ENCODE data around the gene C1R.
"Not testable (repeated sequence)": the region's sequence is repeated elsewhere in the genome, so short reads cannot be mapped to it uniquely, and the experiment has no call there.

Gene C1R

DNA sequence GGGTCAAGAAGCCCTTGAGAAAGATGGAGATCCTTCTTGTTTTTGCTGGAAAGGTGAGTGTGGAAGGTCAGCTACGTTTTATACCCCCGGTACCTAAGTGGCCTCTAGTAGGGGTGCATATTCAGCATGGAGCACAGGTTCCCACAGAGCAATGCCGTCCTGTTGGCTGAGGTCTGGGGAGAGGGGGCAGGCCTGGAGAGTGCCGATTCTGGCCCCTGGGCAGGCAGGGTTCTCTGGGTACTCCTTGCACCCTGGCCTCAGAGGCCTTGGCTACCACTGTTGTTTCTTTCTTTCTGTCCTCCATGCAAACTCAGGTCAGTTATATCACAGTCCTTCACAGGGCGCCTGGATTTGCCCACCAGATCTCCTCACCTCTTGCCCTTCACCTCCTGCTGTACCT is 27.9 kb upstream of the C1R start:
- no peak for DNase-seq (ENCODE audit: low read depth in 3 of 3)

DNA sequence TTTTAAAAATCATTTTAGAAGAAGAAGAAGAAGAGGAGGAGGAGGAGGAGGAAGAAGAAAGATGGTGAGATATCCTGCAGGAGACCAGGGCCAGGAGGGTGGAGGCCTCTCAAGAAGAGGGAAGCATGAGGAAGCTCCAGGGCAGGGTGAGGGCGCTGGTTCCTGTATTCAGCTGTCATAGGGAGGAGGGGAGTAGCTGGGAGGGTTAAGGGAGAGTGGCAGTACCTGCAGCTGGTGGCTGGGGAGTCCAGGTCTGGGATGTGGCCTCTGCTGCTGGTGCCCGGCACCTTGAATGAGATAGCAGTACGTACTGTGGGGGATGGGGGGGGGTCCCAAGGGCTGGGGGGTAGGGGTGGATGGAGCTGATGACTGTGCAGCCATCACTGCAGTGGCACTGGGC is 26.6 kb upstream of the C1R start:
- no peak for DNase-seq (ENCODE audit: low read depth in 3 of 3)

DNA sequence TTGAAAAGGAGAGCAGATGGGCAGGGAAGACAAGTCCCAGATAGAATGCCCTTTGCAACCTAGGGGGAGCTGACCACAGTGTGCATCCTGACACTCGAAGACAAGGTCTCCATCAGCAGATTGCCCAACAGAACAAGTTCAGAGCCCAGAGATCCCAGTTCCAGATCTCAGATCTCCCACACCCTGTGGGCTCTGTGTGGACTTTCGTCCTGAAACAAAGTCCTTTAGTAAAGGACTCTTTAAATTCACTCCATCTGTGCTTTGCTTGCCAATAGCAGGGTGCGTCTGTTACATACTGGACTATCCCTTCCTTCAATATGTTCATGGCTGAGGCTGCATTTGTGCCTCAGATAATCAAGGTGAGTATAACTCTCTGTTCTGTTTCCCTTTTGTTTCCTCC is 25.4 kb upstream of the C1R start:
- no peak for DNase-seq (ENCODE audit: low read depth in 3 of 3)

DNA sequence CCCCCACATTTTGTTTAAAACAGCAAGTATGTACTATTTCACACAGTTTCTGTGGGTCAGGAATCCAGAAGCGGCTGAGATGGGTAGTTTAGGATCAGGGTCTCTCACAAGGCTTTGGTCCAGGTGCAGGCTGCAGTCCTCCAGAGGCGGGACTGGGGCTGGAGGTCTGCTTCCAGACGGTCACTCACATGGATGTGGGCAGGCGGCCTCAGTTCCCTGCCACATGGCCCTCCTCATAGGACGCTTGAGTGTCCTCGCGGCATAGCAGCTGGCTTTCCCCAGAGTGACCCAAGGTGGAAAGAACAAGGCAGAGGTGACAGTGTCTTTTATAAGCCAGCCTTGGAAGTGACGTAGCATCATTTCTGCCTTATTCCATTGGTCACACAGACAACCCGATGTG is 24.7 kb upstream of the C1R start:
- no peak for DNase-seq (ENCODE audit: low read depth in 3 of 3)

DNA sequence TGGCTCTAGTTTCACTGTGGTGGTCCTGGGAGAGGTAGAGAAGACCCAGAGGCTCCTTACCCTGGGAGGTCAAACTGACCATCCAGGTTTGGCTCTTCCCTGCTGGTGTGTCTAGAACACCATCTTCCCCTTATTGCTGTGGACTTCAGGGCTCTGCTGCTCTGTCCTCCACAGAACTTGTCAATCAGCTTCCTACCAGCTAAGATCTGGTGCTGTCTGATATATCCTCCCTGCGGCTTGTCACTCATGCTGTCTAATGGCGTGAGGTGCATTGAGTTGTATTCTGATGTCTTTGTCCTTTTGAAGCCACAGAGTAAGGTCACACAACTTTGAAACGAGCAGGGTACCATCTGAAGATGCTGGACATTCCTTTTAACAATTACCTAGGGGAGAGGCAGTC is 24.0 kb upstream of the C1R start:
- DNase-seq (ENCODE audit: low read depth in 3 of 3): no peak

DNA sequence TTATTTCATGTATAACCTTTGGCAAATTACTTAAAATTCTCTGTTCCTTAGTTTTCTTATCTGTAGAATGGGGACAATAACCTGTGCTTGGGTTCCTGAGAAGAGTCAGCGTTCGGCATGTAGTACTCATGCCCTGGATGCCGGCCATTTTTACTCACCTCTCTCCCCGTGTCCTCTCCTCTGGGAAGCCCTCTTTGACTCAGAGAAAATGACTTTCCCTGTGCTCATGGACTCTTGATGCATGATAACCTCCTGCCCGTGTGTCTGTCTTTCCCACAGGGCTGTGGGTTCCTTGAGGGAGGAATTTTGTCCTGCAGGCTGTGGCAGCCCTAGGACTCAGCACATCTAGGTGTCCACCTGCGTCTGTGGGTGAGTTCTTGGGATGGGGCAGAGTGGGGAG is 22.6 kb upstream of the C1R start:
- no peak for DNase-seq (ENCODE audit: low read depth in 3 of 3)

DNA sequence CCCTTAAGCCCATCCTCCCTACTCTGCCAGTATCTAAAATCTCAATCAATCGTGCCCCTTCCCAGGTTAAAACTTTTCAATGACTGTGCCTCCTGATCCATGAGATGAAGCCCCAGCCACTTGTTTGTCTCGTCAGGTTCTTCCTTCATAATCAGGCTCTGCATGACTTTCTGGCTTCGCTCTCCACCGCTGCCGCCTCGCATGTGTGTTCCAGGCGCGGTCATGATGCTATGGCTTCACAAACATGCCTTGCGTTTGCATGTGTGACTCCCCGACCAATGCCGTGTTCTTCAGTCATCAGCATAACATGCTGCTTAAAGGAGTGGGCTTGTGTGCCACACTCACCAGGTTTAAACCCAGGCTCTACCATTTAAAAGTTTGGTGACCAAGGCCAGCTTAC is 21.8 kb upstream of the C1R start:
- no peak for DNase-seq (ENCODE audit: low read depth in 3 of 3)

DNA sequence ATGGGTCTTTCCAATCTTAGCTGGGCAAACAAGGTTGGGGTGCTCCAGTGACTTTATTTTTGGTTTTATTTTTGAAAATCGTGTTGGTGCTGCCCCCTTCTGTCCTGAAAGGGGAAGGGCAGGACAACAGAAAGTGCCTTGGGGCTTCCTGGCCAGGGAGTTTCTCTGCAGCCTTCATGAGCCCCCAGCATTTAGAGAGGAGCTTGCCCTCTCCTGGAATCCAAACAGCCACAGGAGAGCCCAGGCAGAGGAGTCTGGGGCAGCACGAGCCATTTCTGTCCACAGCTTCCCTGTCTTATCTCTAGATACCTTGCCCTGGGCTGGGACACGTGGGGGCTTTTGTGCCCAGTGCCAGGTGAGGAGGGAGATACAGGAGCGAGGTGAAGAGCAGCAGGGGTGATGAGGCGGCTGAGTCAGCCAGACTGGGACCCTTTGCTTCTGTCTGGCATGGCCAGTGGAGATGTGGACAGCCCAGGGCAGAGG is 21.2 kb upstream of the C1R start:
- peak in 2 of 3 experiments; percentile 11 to 14 for DNase-seq (ENCODE audit: low read depth in 3 of 3)

DNA sequence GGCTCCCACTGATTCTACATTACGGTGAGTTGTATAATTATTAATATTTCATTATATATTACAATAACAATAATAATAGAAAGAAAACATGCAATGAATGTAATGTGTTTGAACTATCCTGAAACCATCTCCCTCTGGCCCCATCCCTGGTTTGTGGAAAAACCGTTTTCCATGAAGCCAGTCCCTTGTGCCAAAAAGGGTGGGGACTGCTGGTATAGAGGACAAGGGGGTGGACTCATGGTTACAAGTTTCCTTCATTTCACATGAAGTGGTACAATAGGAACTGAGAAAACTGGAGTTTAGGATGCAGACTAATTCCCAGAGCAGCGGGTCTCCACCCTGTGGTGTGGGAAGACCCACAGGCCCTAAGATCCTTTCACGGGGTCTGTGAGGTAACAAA is 19.8 kb upstream of the C1R start:
- DNase-seq (ENCODE audit: low read depth in 3 of 3): no peak

DNA sequence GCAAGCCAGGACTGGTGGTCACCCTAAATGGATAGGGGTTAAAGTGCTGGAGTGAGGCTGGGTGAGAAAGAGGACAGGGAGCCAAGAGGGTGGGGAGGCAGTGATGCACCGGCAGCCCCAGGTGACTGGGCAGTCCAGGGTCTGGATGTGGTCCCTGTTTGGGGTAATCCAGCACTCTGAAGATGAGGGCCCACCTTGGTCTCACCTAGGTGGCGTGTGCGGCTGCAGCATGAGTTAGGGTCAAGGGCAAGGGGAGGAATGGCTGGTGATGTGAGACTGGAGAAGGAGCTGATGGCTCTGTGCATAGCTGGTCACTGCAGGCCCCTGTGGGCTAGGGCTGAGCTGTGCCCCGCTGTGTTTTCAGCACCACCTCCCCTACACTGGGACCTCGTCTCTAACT is 18.4 kb upstream of the C1R start:
- DNase-seq (ENCODE audit: low read depth in 3 of 3): no peak

DNA sequence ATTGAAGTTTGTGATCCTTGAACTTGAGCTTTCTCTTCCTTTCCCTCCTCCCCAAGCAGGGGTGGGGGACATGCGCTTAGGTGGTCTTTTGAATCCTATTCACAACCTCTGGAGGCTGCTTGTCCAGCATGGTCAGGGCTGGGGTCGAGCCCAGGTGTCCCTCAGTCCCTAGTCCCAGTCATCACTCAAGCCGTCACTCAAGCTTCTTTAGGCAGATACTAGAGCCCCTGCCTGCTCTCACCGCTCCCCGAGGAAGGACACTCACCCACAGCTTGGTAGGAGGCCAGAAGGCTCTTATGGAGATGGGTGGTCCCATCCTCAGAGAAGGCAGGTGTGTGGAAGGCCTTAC is 17.3 kb upstream of the C1R start:
- DNase-seq (ENCODE audit: low read depth in 3 of 3): no peak

DNA sequence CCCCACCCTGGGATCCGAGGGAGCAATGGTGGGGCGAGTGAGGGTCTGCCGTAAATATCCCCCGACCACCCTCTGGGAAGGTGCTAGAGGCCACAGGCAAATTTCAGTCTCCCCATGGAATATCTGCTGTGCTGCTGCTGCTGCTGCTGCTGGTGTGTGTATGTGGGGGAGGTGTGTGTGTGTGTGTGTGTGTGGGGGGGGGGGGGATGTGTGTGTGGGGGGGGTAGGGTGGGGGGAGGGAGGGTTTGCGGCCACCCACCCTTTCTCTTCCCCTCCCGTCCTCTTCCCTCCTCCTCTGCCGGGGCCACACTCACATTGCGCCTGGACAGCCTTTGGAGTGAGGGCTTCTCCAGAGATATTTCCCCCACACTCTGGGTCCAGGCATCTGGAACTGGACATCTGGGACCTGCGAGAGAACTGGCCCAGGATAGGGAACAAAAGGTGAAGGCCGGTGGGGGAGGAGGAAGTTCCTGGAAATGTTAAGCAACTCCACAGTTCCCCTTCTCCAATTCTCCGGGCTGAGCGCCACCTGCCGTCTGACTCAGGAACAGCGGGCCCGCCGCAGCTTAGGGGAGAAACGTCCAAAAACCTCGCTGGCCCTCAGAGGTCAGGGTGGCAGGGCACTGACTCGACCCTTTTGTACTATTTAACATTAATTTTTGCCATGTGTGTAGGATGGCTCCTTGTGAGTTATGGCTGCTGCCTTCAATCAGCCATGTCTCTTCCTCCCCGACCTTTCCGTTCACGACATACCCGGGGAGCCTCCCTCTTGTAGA is 16.7 kb upstream of the C1R start, which contains the start of gene C1RL:
TSS of gene C1RL (minus strand) at position 419 of the 776 bp plus-strand sequence. CDS start at position 385, 34 bp downstream.
- peak; percentile 65 to 84 (median 76) for DNase-seq (ENCODE audit: low read depth in 3 of 3)

DNA sequence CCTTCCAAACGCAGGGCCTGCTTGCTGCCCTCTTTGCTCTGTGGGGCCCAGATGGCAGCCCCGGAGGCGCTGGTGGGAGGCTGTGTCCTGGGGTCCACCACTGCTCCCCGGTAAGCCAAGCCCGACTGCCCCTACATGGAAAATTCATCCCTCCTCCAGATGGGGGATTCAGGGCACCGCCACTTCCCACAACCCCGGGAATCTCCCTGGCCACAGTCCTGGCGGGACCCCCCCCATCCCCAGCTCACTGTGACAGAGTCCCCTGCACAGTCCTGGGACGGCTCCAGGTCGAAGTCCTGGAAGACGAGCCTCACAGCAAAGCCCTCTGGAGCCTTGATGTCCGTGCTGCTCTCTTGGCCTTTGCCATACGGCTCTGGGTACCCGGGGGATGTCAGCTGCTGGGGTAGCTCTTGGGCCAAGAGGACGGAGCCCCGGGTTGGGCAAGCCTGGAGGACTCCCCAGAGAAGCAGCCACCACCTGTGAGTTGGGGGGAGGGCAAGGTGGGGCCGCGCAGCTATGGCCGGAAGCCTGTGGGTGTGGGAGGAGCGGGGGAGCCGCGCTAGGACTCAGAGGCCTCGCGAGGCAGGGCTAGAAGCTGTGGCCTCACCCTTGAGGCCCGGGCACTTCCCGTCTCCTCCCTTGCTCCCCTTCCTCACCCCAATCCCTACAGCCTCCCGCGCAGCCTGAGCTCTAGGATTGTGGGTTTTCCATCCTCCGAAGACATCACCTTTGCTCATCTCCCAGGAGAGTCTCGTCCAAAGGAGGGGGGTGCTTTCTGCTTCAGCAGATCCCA is 16.0 kb upstream of the C1R start:
- peak in 2 of 3 experiments; percentile 46 to 80 for DNase-seq (ENCODE audit: low read depth in 3 of 3)

DNA sequence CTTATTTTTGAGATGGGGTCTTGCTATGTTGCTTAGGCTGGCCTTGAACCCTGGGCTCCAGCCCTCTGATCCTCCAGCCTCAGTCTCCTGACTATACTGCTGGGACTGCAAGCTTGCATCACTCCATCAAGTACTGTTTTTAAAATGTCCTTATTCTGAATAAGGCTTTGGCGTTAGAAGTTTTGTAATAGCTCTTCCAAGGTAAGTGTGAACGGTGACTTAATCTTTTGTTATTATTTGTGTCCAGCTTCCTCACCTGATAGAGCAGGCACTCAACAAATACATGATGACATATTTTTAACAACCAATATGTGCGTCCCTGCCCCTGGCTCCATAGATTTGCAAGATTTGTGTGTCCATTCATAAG is 15.4 kb upstream of the C1R start:
- no peak for DNase-seq (ENCODE audit: low read depth in 3 of 3)

DNA sequence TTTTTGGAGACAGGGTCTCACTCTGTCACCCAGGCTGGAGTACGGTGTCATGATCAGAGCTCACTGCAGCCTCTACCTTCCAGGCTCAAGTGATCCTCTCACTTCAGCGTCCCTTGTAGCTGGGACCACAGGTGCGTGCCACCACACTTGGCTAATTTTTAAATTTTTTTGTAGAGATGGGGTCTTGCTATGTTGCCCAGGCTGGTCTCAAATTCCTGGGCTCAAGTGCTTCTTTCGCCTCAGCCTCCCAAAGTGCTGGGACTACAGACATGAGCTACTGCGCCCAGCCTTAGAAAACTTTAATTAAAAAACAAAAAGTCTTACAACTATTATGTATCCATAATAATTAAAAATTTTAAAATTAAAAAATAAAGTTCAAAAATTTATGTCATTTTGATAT is 14.9 kb upstream of the C1R start:
- DNase-seq (ENCODE audit: low read depth in 3 of 3): not testable (repeated sequence)

DNA sequence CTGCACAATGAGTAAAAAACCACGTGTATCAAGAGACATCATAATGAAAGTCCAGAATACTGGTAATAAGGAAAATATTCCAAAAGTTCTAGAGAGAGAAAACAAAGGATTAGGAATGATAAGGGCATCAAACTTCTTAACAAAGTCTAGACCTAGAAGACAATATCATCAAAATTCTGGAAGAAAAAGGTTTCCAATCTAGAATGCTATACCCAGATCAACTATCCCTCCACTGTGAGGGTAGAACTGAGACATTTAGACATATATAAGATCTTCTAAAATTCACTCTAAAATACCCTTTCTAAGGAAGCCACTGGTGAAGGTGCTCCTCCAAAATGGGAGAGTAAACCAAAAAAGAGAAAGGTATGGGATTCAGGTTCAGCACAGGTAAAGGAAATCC is 13.8 kb upstream of the C1R start:
- DNase-seq (ENCODE audit: low read depth in 3 of 3): no peak

DNA sequence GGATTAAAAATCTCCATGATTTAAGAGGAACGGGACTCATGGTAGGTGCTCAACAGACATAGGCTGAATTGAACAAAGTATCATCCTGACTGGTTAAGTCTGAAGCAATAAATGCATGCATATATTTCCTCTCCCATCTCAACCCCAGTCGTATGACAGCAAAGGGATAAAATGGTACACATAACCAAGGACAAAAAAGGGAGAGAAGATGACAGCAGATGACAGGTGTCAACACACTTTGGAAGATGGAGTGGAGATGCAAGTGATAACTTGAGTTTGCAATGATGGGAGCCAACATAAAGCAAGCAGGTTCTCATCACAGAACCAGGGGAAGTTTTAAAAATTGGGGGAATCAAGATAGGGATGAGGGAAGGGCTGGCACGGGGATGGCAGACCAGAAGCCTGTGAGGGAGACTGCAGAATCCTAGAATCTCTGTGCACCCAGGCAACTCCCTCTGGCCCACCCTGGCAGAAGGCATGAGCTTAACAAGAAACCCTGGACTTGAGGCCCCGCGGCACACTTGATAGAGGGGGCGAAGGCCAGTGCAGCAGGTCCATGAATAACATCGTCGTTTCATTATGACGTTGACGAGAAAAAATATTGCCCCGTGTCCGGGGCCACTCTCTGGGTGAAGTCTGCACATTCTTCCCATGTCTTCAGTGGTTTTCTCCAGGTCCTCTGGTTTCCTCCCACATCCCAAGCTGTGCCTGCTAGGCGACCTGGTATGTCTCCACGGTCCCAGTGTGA is 11.8 kb upstream of the C1R start:
- no peak for DNase-seq (ENCODE audit: low read depth in 3 of 3)

DNA sequence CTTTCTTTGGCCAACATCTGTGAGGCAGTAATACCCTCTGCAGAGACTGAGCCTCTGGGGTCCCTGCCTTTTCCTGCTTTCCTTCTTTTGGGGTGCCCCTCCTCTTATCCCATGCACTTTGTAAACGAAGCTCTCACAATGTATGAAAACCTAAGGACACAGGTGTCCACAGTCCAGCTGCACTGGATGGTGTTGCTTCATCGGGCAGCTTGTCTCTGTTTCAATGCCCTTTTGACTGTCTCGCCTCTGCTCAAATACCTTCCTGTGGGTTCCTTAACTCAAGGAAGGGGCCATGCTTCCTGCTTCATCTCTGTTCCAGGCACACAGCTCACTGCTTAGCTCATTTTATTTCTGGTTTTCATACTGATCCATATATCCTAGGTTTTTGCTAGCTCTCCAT is 10.3 kb upstream of the C1R start:
- DNase-seq (ENCODE audit: low read depth in 3 of 3): no peak

DNA sequence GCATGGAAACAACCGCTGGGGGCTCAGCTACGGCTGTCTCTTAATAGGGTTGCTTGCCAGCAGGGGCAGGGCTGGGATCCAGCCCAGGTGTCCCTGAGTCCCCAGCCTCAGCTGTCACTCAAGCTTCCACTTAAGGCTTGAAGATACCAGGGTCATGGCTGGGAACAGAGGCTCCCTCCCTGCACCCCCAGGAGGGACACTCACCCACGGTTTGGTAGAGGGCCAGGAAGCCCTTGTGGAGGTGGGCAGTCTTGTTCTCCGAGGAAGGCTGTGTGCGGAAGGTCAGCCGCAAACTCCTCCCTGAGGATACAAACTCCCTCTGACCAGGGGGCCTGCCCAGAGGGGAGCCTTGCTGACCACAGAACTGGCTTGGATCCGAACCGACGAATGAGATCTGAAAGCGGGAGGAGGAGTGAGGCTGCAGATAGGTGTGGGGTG is 9.5 kb upstream of the C1R start:
- no peak for DNase-seq (ENCODE audit: low read depth in 3 of 3)

DNA sequence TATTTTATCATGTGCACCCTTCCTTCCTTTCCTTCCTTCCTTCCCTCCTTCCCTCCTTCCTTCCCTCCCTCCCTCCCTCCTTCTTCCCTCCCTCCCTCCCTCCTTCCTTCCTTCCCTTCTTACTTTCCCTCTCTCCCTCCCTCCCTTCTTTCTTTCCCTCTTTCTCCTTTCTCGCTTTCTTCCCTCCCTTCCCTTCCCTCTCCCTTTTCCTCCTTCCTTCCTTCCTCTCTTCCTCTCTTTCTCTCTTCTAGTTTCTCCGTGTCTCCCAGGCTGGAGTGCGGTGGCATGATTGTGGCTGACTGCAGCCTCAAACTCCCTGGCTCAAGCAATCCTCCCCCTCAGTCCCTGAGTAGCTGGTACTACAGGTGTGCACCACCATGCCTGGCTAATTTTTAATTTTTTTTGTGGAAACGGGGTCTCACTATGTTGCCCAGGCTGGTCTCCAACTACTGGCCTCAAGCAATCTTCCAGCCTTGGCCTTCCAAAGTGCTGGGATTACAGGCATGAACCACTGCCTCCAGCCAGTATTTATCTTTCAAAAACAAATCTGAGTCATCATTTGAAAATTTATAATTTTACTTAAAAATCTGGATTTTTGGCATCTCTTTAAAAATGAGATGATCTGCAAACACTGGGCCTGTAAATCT is 8.9 kb upstream of the C1R start:
- DNase-seq (ENCODE audit: low read depth in 3 of 3): no peak

DNA sequence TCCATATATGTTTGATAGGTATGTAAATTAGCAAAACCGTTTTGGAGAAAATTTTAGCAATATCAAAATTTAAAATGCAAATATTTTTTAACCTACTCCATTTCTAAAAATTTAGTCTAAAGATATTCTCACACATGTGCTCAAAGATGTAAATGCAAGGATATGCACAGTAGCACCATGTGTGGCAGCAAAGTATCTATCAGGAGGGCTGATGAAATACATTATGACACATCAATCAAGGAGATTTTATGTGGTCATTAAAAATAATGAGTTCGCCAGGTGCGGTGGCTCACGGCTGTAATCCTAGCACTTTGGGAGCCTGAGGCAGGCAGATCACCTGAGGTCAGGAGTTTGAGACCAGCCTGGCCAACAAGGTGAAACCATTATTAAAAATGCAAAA is 8.0 kb upstream of the C1R start:
- no peak for DNase-seq (ENCODE audit: low read depth in 3 of 3)
